ENCODE data around the gene C1orf141. TPM values are rescaled to one million over a fixed set of nuclear protein-coding genes. Genes with fewer than 3 reads are reported as not detected.

Gene C1orf141
- total RNA-seq, 1 donor from 2014 or later, result not detected

DNA sequence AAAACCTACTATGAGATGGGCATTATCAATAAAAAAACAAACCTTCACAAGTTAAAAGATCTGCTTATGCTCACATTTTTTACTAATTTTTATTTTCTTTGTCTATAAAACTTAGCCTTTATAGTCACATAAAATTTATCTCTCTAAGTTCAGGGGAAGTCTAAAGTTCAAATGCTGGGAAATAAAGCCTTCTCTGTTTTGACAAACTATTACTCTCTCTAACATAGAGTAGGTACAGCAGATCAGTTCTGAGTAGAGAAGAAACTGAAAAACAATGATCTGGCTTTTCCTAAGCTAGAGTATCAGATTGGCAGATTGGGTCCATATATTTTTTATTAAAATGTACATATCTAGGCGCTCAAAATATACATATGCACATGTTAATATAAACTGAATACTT is 31.2 kb downstream of the C1orf141 start:
- H3K36me3 ChIP-seq (ENCODE audit: control insufficient read depth, insufficient read depth, low read length), result no peaks in the 10 kb centered on the region
- H3K27me3 ChIP-seq (ENCODE audit: control insufficient read depth, insufficient read depth, low read length), result no peaks in the 10 kb centered on the region
- H3K4me3 ChIP-seq (ENCODE audit: low read depth, low read length), result no peak overlapping the region
- DNase-seq (ENCODE audit: low read depth) (no peak), FAIRE-seq (no peak)
- TF ChIP-seq, protein P1, sequence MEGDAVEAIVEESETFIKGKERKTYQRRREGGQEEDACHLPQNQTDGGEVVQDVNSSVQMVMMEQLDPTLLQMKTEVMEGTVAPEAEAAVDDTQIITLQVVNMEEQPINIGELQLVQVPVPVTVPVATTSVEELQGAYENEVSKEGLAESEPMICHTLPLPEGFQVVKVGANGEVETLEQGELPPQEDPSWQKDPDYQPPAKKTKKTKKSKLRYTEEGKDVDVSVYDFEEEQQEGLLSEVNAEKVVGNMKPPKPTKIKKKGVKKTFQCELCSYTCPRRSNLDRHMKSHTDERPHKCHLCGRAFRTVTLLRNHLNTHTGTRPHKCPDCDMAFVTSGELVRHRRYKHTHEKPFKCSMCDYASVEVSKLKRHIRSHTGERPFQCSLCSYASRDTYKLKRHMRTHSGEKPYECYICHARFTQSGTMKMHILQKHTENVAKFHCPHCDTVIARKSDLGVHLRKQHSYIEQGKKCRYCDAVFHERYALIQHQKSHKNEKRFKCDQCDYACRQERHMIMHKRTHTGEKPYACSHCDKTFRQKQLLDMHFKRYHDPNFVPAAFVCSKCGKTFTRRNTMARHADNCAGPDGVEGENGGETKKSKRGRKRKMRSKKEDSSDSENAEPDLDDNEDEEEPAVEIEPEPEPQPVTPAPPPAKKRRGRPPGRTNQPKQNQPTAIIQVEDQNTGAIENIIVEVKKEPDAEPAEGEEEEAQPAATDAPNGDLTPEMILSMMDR (IDR thresholded peaks at IDR 0.05; ENCODE audit: insufficient read depth, low read length, severe bottlenecking), result no peak

DNA sequence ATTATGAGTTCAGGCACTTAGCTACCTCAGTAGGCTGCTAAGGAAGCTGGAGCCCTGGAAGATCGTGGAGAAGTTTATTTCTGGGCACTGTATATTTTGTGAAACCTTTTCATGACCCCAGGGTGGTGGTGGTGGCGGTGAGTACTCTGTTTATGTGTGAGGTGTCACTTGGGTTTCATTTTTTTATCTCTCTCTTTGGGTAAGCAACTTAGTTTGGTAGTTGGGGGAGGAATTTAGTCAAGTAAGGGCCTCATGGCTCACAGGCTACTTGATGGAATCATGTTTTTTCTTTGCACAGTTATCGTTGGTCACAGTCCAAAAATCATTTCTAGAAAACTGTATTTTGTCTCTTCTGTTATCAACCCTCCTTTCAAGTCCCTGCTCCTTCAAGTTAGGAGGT is 33.9 kb downstream of the C1orf141 start:
- H3K27me3 ChIP-seq (ENCODE audit: control insufficient read depth, insufficient read depth, low read length), result no peaks in the 10 kb centered on the region
- DNase-seq (ENCODE audit: low read depth) (no peak), FAIRE-seq (no peak)
- no peaks in the 10 kb centered on the region for H3K36me3 ChIP-seq (ENCODE audit: control insufficient read depth, insufficient read depth, low read length)
- TF ChIP-seq, protein P1 (IDR thresholded peaks at IDR 0.05; ENCODE audit: insufficient read depth, low read length, severe bottlenecking), result no peak
- no peak overlapping the region for H3K4me3 ChIP-seq (ENCODE audit: low read depth, low read length)

DNA sequence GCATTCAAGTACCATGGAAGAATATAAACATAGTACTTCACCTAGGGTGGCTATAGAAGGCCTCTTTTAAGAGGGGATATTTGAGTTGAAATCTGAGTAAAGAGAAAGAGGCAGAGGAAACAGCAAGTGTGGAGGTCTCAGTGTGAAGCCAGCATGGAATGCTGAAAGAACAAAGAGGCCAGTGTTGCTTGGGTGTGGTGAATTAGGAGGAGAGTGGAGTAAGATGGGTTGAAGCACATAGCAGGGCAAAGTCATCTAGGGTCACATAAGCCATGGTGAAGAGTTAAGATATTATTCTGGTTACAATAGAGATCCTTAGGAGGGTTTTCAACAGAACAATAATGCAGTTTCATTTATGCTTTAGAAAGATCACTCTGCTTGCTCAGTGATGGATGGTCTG is 37.5 kb downstream of the C1orf141 start:
- H3K27me3 ChIP-seq (ENCODE audit: control insufficient read depth, insufficient read depth, low read length), result no peaks in the 10 kb centered on the region
- no peaks in the 10 kb centered on the region for H3K36me3 ChIP-seq (ENCODE audit: control insufficient read depth, insufficient read depth, low read length)
- TF ChIP-seq, protein P1 (IDR thresholded peaks at IDR 0.05; ENCODE audit: insufficient read depth, low read length, severe bottlenecking), result no peak
- FAIRE-seq (no peak), DNase-seq (ENCODE audit: low read depth) (no peak)
- no peak overlapping the region for H3K4me3 ChIP-seq (ENCODE audit: low read depth, low read length)

GRCh38 chr1:67094191-67094590 is 40.6 kb downstream of the C1orf141 start:
- TF ChIP-seq, protein P1 (IDR thresholded peaks at IDR 0.05; ENCODE audit: insufficient read depth, low read length, severe bottlenecking), result no peak
- FAIRE-seq, result no peak
- DNase-seq (ENCODE audit: low read depth), result no peak

GRCh38 chr1:67089685-67090208 is 45.0 kb downstream of the C1orf141 start:
- Histone ChIP-seq H3K27me3 (ENCODE audit: control insufficient read depth, insufficient read depth, low read length) (no peaks in the 10 kb centered on the region), H3K4me3 (ENCODE audit: low read depth, low read length) (no peak overlapping the region), H3K36me3 (ENCODE audit: control insufficient read depth, insufficient read depth, low read length) (no peaks in the 10 kb centered on the region)
- TF ChIP-seq, protein P1 (IDR thresholded peaks at IDR 0.05; ENCODE audit: insufficient read depth, low read length, severe bottlenecking), result no peak
- FAIRE-seq, result no peak
- DNase-seq (ENCODE audit: low read depth), result no peak

More at GRCh38 chr1:67094191-67094590, 40.6 kb downstream of the C1orf141 start:
- no peaks in the 10 kb centered on the region for H3K27me3 ChIP-seq (ENCODE audit: control insufficient read depth, insufficient read depth, low read length)
- H3K4me3 ChIP-seq (ENCODE audit: low read depth, low read length), result no peak overlapping the region
- no peaks in the 10 kb centered on the region for H3K36me3 ChIP-seq (ENCODE audit: control insufficient read depth, insufficient read depth, low read length)

- no peak for DNase-seq (ENCODE audit: low read depth)
- FAIRE-seq, result no peak
- H3K4me3 ChIP-seq (ENCODE audit: low read depth, low read length), result no peak overlapping the region
- H3K27me3 ChIP-seq (ENCODE audit: control insufficient read depth, insufficient read depth, low read length), result no peaks in the 10 kb centered on the region
- no peaks in the 10 kb centered on the region for H3K36me3 ChIP-seq (ENCODE audit: control insufficient read depth, insufficient read depth, low read length)
- TF ChIP-seq, protein P1 (IDR thresholded peaks at IDR 0.05; ENCODE audit: insufficient read depth, low read length, severe bottlenecking), result no peak
Observed at GRCh38 chr1:67088440-67088839, 46.3 kb downstream of the C1orf141 start.
